Panc1 (cell line): ENCODE results near the gene NFATC1.

Source experiments
- POLR2AphosphoS5 ChIP-seq: IDR thresholded peaks from 2 replicates; pipeline ENCODE4 v1.6.1; 2012; ENCODE audit warnings: mild to moderate bottlenecking, low read depth, low read length, moderate library complexity
- SIN3A ChIP-seq: IDR thresholded peaks from 2 replicates; pipeline ENCODE4 v1.6.1; 2012; ENCODE audit warnings: low read depth, mild to moderate bottlenecking, low read length, moderate library complexity, borderline replicate concordance; ENCODE audit not compliant: insufficient read depth
- TF ChIP-seq, protein P1 (sequence below): fragments of 450-650 bp; IDR thresholded peaks from 2 replicates; pipeline ENCODE4 v1.5.1; 2017; ENCODE audit warnings: mild to moderate bottlenecking

DNA sequence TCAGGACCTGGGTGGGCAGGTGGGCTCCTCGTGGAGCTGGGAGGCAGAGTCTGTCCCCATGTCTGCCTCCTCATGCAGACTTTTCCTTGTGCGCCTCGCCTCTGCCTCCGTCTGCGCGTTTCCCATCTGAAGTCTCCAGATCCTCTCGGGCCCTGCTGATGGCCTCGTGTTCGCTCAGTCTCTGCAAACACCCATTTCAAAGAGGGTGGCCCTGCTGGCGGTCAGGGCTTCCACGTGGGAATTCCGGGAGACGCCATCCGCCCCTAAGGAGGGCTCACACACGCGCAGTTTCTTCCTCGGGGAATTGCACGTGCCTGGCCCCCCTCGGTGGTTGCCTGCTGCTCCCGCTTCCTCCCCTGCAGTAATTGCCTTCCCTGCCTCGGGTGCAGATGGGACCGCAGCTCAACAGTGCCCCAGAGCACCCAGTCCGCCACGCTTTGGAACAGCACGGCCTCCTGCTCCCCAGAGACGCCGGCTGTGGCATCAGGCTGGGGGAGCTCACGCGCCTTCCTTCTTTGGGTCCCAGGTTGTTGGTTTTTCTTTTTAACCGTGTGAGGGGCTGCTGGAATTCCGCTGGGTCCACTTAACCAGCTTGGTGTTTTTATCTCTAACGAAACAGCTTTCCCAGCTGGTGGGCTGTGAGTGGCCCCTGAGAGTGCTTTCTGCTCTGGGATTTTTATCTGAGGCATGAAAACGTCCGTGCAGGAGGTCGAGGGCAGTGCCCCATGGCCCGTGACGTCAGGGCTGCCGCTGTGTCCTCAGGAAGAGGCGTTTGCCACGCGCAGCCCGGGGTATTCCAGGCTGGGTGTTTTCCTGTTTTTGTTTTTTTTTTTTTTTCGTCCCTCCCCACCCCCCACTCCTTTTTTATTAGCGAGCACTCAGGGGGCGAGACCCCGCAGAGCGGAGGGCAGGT, 16.1 kb downstream of the NFATC1 start:
- TF ChIP-seq, protein P1, sequence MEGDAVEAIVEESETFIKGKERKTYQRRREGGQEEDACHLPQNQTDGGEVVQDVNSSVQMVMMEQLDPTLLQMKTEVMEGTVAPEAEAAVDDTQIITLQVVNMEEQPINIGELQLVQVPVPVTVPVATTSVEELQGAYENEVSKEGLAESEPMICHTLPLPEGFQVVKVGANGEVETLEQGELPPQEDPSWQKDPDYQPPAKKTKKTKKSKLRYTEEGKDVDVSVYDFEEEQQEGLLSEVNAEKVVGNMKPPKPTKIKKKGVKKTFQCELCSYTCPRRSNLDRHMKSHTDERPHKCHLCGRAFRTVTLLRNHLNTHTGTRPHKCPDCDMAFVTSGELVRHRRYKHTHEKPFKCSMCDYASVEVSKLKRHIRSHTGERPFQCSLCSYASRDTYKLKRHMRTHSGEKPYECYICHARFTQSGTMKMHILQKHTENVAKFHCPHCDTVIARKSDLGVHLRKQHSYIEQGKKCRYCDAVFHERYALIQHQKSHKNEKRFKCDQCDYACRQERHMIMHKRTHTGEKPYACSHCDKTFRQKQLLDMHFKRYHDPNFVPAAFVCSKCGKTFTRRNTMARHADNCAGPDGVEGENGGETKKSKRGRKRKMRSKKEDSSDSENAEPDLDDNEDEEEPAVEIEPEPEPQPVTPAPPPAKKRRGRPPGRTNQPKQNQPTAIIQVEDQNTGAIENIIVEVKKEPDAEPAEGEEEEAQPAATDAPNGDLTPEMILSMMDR, result no peak
- TF ChIP-seq POLR2AphosphoS5, result no peak
- TF ChIP-seq SIN3A, result no peak
